Sigmoid colon (tissue), 7 donors: ENCODE data around the gene CYP20A1. TPM values are rescaled to one million over a fixed set of nuclear protein-coding genes. Genes with fewer than 3 reads are reported as not detected.

Source experiments
- DNase-seq: peaks from one replicate; pipeline ENCODE4 v3.0.0-alpha.2; 2019
- H3K27ac ChIP-seq, 4 donors: fragments of 200-600 bp; sonication (generic); one replicate each; pipeline ENCODE4 v1.5.1; 2016 to 2019; ENCODE audit warnings: mild to moderate bottlenecking in 1 of 4
- H3K27me3 ChIP-seq, 3 donors: fragments of 200-600 bp; sonication (generic); one replicate each; pipeline ENCODE4 v1.5.1; 2019; ENCODE audit warnings: mild to moderate bottlenecking in 1 of 3
- H3K36me3 ChIP-seq, 4 donors: fragments of 200-600 bp; sonication (generic); one replicate each; pipeline ENCODE4 v1.5.1; 2016 to 2019
- H3K4me1 ChIP-seq, 4 donors: fragments of 200-600 bp; sonication (generic); one replicate each; pipeline ENCODE4 v1.5.1; 2017 to 2019
- H3K4me3 ChIP-seq, 4 donors: fragments of 200-600 bp; sonication (generic); one replicate each; pipeline ENCODE4 v1.5.1; 2017 to 2019; ENCODE audit warnings: mild to moderate bottlenecking in 2 of 4, moderate library complexity in 1 of 4
- H3K9me3 ChIP-seq, 4 donors: fragments of 200-600 bp in 3 of 4; sonication (generic) in 3 of 4; one replicate each; pipeline versions ENCODE4 v1.5.1 to v1.6.1; 2013 to 2019
- EP300 ChIP-seq, 4 donors: sonication (generic); formaldehyde crosslinking; IDR thresholded peaks; one replicate each; pipeline ENCODE4 v1.6.1; 2017; ENCODE audit warnings: antibody characterized with exemption in 4 of 4
- POLR2A ChIP-seq, 2 donors: fragments of 450-650 bp; IDR thresholded peaks; one replicate each; pipeline ENCODE4 v1.6.1; 2016; ENCODE audit warnings: antibody characterized with exemption in 2 of 2, mild to moderate bottlenecking in 2 of 2, moderate library complexity in 2 of 2
- POLR2AphosphoS5 ChIP-seq, 4 donors: sonication (generic); formaldehyde crosslinking; IDR thresholded peaks; one replicate each; pipeline ENCODE4 v1.6.1; 2017; ENCODE audit warnings: antibody characterized with exemption in 4 of 4
- WGBS, 2 donors: extraction: QIAGEN DNeasy Blood & Tissue Kit; methylation state at CpG; one replicate each; pipeline ENCODE4 v1.1.7; 2013; 5-methylcytosine and 5-hydroxymethylcytosine counted together
- intact Hi-C: fragments of 100-400 bp; cut with DNase I; formaldehyde crosslinking; loops from one replicate; pipeline ENCODE4 v1.15.1; 2023
- polyA plus RNA-seq, 3 donors: library from polyadenylated mRNA; stranded (reverse); fragments of 200-250 nt; gene quantifications; one replicate each; pipeline ENCODE4 v1.2.3, GENCODE V29; 2013
- small RNA-seq, 3 donors: library from RNA; depleted of rRNA; stranded (forward); fragments of <200 nt; gene quantifications; one replicate each; pipeline ENCODE3, GENCODE V24; 2016
- total RNA-seq, 4 donors: library from RNA; depleted of rRNA; stranded (reverse); fragments of >200 nt; gene quantifications; one replicate each; pipeline ENCODE4 v1.1.0, GENCODE V29; 2016
- TF ChIP-seq, protein P1 (sequence below), 4 experiments: fragments of 450-650 bp in 3 of 4; fragments of 200-600 bp in 1 of 4; IDR thresholded peaks; one replicate each; pipeline ENCODE4 v1.5.1; 2016 to 2019; ENCODE audit warnings: antibody characterized with exemption in 4 of 4, mild to moderate bottlenecking in 3 of 4, moderate library complexity in 2 of 4
- donor health status: healthy with polysubstance abuse.
- donor health status: Bipolar disorder and iron deficiency.
- donor health status: healthy.

Gene CYP20A1
- total and polyA plus RNA-seq, 7 donors = 4.8 to 35.4 (median 22.7) TPM

DNA sequence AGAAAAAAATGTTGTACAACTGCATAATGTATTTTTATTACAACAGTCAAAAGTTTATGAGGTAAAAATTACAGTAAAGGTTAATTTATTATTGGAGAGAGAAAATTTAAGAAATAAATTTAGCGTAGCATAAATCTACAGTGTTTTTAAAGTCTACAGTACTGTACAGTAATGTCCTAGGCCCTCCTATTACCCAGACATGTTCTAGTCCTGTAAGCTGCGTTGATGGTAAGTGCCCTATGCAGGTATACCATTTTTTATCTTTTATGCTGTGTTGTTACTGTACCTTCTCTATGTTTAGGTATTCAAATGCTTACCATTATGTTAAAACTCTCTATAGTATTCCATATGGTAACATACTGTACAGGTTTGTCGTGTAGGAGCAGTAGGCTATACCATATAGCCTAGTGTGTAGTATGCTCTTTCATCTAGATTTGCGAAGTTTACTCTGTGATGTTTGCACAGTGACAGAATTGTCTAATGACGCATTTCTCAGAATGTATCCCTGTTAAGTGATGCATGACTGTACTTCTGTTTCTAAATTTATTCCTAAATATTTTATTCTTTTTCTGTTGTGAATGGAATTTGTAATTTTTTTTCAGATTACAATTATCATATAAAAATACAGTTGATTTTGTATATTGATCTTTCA is 113.9 kb downstream of the CYP20A1 start:
- Histone ChIP-seq H3K27ac (no peak overlapping the region), H3K27me3 (no peaks in the 10 kb centered on the region), H3K4me1 (no peaks in the 10 kb centered on the region), H3K9me3 (no peaks in the 10 kb centered on the region), H3K4me3 (no peak overlapping the region), H3K36me3 (peaks cover 0 to 3% (median 0%) of the 10 kb centered on the region in 4 donors)
- DNase-seq = no peak
- WGBS, 2 donors = 52 to 83% methylated on average over 5 of the region's 5 CpGs
- TF ChIP-seq EP300 (IDR thresholded peaks at IDR 0.05) = no peak
- TF ChIP-seq, protein P1, sequence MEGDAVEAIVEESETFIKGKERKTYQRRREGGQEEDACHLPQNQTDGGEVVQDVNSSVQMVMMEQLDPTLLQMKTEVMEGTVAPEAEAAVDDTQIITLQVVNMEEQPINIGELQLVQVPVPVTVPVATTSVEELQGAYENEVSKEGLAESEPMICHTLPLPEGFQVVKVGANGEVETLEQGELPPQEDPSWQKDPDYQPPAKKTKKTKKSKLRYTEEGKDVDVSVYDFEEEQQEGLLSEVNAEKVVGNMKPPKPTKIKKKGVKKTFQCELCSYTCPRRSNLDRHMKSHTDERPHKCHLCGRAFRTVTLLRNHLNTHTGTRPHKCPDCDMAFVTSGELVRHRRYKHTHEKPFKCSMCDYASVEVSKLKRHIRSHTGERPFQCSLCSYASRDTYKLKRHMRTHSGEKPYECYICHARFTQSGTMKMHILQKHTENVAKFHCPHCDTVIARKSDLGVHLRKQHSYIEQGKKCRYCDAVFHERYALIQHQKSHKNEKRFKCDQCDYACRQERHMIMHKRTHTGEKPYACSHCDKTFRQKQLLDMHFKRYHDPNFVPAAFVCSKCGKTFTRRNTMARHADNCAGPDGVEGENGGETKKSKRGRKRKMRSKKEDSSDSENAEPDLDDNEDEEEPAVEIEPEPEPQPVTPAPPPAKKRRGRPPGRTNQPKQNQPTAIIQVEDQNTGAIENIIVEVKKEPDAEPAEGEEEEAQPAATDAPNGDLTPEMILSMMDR (IDR thresholded peaks at IDR 0.05) = no peak
- TF ChIP-seq POLR2AphosphoS5 (IDR thresholded peaks at IDR 0.05) = no peak
- no peak for TF ChIP-seq POLR2A (IDR thresholded peaks at IDR 0.05)
- intact Hi-C loops = no loop called here

DNA sequence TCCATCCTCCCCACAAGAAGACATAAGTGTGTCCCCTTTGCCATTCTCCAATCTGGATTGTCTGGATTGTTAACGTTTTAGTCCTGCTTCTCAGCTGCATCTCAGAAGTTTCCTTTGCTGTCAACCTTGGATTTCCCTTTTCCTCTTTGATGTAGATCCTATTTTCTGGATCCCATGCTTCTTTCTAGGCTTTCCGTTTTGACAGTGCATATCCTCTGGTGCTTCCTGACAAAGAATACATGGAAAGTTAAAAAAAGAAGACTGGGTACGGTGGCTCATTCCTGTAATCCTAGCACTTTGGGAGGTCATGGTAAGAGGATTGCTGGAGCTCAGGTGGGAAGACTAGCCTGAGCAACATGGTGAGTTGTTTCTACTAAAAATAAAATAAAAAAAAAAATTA is 116.1 kb downstream of the CYP20A1 start:
- DNase-seq = no peak
- H3K27me3 ChIP-seq = no peaks in the 10 kb centered on the region
- intact Hi-C loops = no loop called here
- 87 to 88% methylated on average over 3 of the region's 3 CpGs for WGBS, 2 donors
- H3K4me3 ChIP-seq = no peak overlapping the region
- no peaks in the 10 kb centered on the region for H3K4me1 ChIP-seq
- no peaks in the 10 kb centered on the region for H3K9me3 ChIP-seq
- peaks cover 0 to 3% (median 0%) of the 10 kb centered on the region in 4 donors for H3K36me3 ChIP-seq
- no peak for TF ChIP-seq EP300 (IDR thresholded peaks at IDR 0.05)
- TF ChIP-seq POLR2A (IDR thresholded peaks at IDR 0.05) = no peak
- TF ChIP-seq, protein P1 (IDR thresholded peaks at IDR 0.05) = no peak
- no peak for TF ChIP-seq POLR2AphosphoS5 (IDR thresholded peaks at IDR 0.05)
- H3K27ac ChIP-seq = no peak overlapping the region

Small RNA genes within 50 kb of the gene (small RNA-seq; reads per million reads assigned to genes)
- gene RN7SL670P = 0 reads per million in 3 donors

Other genes starting within 250 kb of the CYP20A1 start
- 10 to 100 TPM; 22.7 to 39.1 (median 25.8) TPM for gene NBEAL1, start 224.1 kb upstream of the CYP20A1 start, total RNA-seq
- gene NBEAL1, start 224.1 kb upstream of the CYP20A1 start, polyA plus RNA-seq = 1 to 10 TPM; 8.5 to 9.7 (median 9.0) TPM
- gene ABI2, start 89.4 kb downstream of the CYP20A1 start, total RNA-seq = 10 to 100 TPM; 38.3 to 61.9 (median 49.0) TPM
- gene ABI2, start 89.4 kb downstream of the CYP20A1 start, polyA plus RNA-seq = 10 to 100 TPM in 1 of 3 donors, 1 to 10 TPM in 2; 3.6 to 13.4 (median 6.0) TPM